Rectal smooth muscle tissue (tissue), 1 donor: ENCODE data around the gene ZNF441.
"Not testable (repeated sequence)": the region's sequence is repeated elsewhere in the genome, so short reads cannot be mapped to it uniquely, and the experiment has no call there.

Source experiments
- H3K27ac ChIP-seq: one replicate; pipeline ENCODE4 v1.7.0; 2013; ENCODE audit warnings: low read depth, low read length, inconsistent platforms
- H3K27me3 ChIP-seq: one replicate; pipeline ENCODE4 v1.7.0; 2013; ENCODE audit warnings: low read length; ENCODE audit not compliant: control insufficient read depth, insufficient read depth
- H3K36me3 ChIP-seq: one replicate; pipeline ENCODE4 v1.7.0; 2013; ENCODE audit warnings: low read length; ENCODE audit not compliant: control insufficient read depth, insufficient read depth
- H3K4me1 ChIP-seq: one replicate; pipeline ENCODE4 v1.7.0; 2013; ENCODE audit warnings: low read length; ENCODE audit not compliant: control insufficient read depth, insufficient read depth
- H3K4me3 ChIP-seq: one replicate; pipeline ENCODE4 v1.7.0; 2013; ENCODE audit warnings: low read length
- H3K9ac ChIP-seq: one replicate; pipeline ENCODE4 v1.7.0; 2013; ENCODE audit warnings: low read length

The ZNF441 gene

DNA sequence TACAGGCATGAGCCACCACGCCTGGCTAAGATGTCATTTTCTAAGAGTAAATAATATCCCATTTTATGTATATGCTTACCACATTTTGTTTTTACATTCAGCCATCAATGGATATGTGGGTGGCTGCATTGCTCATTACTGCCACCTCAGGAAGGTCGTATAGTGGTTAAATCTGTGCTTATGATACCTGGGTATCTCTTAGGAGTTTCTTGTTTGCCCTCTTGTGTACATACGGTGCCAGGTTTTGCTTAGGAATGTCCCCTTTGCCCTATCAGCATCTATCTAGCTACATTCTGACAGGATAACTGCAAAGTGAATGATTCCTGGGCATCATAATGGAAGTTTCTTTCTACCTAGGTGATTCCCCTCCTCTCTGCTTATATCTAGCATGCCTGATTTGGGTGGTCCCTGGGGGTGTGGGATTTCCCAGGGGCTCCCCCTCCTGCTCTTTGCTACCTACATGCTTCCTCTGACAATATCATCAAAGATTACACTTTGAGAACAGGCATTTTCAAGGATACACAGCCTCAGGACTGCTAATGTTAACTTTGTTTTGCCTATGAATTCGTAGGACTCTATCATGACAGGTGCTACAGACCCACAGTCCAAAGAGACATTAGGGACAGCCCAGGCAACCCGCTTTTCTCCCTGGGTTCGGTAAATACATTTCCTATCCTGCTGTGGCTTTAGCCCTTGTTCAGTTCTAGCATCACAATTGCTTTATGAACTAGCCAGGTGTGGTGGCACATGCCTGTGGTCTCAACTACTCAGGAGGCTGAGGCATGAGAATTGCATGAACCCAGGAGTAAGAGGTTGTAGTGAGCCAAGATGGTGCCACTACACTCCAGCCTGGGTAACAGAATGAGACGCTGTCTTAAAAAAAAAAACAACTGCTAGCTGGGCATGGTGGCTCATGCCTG, 62.4 kb downstream of the ZNF441 start:
- H3K27me3 ChIP-seq, H3K27ac ChIP-seq, H3K4me1 ChIP-seq, H3K9ac ChIP-seq, H3K4me3 ChIP-seq: not testable (repeated sequence)
- H3K36me3 ChIP-seq, result peaks cover 19% of the 10 kb centered on the region

DNA sequence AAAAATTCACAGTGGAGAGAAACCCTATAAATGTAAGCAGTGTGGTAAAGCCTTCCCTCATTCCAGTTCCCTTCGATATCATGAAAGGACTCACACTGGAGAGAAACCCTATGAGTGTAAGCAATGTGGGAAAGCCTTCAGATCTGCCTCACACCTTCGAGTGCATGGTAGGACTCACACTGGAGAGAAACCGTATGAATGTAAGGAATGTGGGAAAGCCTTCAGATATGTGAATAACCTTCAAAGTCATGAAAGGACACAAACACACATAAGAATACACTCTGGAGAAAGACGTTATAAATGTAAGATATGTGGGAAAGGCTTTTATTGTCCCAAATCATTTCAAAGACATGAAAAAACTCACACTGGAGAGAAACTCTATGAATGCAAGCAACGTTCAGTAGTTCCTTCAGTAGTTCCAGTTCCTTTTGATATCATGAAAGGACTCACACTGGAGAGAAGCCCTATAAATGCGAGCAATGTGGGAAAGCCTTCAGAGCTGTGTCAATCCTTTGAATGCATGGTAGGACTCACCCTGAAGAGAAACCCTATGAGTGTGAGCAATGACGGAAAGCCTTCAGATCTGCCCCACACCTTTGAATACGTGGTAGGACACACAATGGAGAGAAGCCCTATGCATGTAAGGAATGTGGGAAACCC, 65.6 kb downstream of the ZNF441 start:
- Histone ChIP-seq H3K9ac (no peak overlapping the region), H3K27me3 (no peaks in the 10 kb centered on the region), H3K36me3 (peaks cover 19% of the 10 kb centered on the region), H3K4me1 (no peaks in the 10 kb centered on the region), H3K4me3 (peak overlapping the region; percentile 27), H3K27ac (no peak overlapping the region)

DNA sequence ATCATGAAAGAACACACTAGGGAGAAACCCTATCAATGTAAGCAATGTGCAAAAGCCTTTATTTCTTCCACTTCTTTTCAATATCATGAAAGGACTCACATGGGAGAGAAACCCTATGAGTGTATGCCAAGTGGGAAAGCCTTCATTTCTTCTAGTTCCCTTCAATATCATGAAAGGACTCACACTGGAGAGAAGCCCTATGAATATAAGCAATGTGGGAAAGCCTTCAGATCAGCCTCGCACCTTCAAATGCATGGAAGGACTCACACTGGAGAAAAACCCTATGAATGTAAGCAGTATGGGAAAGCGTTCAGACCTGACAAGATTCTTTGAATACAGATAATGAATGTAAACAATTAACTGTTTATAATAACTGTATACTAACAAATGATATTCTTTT, 66.7 kb downstream of the ZNF441 start:
- Histone ChIP-seq H3K27me3 (no peaks in the 10 kb centered on the region), H3K4me1 (no peaks in the 10 kb centered on the region)

More for the DNA sequence above, 66.7 kb downstream of the ZNF441 start:
- Histone ChIP-seq H3K36me3 (peaks cover 19% of the 10 kb centered on the region), H3K27ac (no peak overlapping the region), H3K4me3 (no peak overlapping the region), H3K9ac (no peak overlapping the region)
